SU-DHL-6 (cell line): Measurements from ENCODE around the gene R3HDM2.

ENCODE experiments used
- EZH2phosphoT487 ChIP-seq: fragments of 200-600 bp; sonication (generic), shearing (Covaris generic); conservative IDR thresholded peaks from 2 replicates; pipeline ENCODE4 v1.6.1; 2018; ENCODE audit warnings: mild to moderate bottlenecking, antibody characterized with exemption, low read length, moderate library complexity, mixed read lengths
- TF ChIP-seq, protein P1 (sequence below): fragments of 200-600 bp; sonication (generic); IDR thresholded peaks from one replicate; pipeline ENCODE4 v1.5.1; 2017; ENCODE audit warnings: antibody characterized with exemption, mild to moderate bottlenecking, low read length, moderate library complexity; ENCODE audit not compliant: insufficient read depth, poor library complexity, severe bottlenecking

DNA sequence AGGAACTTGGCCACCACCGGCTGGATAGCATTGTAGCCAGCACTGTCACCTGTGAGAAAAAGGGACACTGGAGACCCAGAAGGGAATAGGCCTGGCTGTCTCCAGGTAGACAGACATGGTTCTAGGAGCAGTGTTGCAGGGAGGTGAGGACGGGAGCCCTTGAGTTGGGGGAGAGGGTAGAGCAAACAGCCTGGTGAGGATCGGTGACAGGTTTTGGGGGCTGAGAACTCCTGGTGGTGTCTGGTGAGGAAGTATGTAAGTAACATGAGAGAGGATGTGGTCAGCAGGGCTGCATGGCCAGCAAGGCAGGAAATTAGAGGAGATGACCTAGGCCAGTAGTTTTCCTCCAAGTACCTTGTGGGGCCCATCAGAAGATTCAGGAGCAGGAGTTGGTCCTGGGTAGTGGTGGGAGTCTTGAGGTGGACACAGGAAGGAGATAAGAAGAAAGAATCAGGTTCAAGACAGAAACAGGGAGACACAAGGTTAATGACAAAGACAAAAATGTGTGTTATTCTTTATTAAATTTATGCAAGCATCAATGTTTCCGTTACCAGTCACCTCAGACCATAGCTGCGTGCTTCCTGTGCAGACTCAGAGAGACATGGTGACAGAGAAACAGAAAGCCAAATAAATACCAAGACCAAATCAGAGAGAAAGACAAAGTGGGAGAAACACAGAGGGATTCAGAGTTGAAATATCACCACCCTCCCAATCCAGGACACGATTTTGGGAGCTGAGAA lies 48.7 kb upstream of the R3HDM2 start, which contains the start of gene ARHGAP9:
- TF ChIP-seq, protein P1, sequence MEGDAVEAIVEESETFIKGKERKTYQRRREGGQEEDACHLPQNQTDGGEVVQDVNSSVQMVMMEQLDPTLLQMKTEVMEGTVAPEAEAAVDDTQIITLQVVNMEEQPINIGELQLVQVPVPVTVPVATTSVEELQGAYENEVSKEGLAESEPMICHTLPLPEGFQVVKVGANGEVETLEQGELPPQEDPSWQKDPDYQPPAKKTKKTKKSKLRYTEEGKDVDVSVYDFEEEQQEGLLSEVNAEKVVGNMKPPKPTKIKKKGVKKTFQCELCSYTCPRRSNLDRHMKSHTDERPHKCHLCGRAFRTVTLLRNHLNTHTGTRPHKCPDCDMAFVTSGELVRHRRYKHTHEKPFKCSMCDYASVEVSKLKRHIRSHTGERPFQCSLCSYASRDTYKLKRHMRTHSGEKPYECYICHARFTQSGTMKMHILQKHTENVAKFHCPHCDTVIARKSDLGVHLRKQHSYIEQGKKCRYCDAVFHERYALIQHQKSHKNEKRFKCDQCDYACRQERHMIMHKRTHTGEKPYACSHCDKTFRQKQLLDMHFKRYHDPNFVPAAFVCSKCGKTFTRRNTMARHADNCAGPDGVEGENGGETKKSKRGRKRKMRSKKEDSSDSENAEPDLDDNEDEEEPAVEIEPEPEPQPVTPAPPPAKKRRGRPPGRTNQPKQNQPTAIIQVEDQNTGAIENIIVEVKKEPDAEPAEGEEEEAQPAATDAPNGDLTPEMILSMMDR = no peak
- no peak for TF ChIP-seq EZH2phosphoT487
